ENCODE results near the gene MIGA1. TPM values are rescaled to one million over a fixed set of nuclear protein-coding genes. Genes with fewer than 3 reads are reported as not detected.

The MIGA1 gene
- total and polyA plus RNA-seq, 10 of the 15 experiments (the other 5 are each of a cell fraction or from before 2014, with no cell fraction given): 1.3 to 7.2 (median 4.2) TPM

GRCh38 chr1:77824079-77824478 is 44.6 kb downstream of the MIGA1 start:
- POLR2A ChIA-PET: interaction anchor here (0.7 kb wide), 1 partner anchor 28 kb away, joined by 3 read pairs; no protein-coding TSS in a partner anchor
- in situ Hi-C loops (cut with MboI): loop anchor here (10.0 kb wide), 1 partner anchor 291 kb away; no protein-coding TSS in a partner anchor

More at GRCh38 chr1:77824079-77824478, 44.6 kb downstream of the MIGA1 start:
- RAD21 ChIA-PET (ENCODE audit: unreplicated experiment): no interaction called here
- no peak overlapping the region for H2AFZ ChIP-seq (ENCODE audit: control insufficient read depth, low read depth, low read length)
- no peak overlapping the region for H3K27ac ChIP-seq (ENCODE audit: control insufficient read depth, insufficient read depth)
- 100% methylated on average over 2 of the region's 2 CpGs for WGBS (ENCODE audit: insufficient coverage, insufficient replicate concordance, low lambda C conversion rate, missing lambda C conversion rate)
- no peak overlapping the region for H3K4me3 ChIP-seq
- intact Hi-C loops (cut with micrococcal nuclease; ENCODE audit: unreplicated experiment): loop anchor here (2.0 kb wide), 1 partner anchor 291 kb away; no protein-coding TSS in a partner anchor
- H3K9ac ChIP-seq (ENCODE audit: control insufficient read depth, insufficient read depth, low read length): no peak overlapping the region
- SMC1A ChIA-PET (ENCODE audit: uncharacterized antibody, unreplicated experiment): interaction anchor here (1.0 to 1.1 kb wide), 2 partner anchors 9 to 78 kb away, joined by 3 read pairs; no protein-coding TSS in a partner anchor
- H3K4me2 ChIP-seq (ENCODE audit: control insufficient read depth, insufficient read depth): no peak overlapping the region
- no peaks in the 10 kb centered on the region for H3K27me3 ChIP-seq (replicated peaks in 1 of 2; ENCODE audit: control insufficient read depth in 2 of 2, insufficient read depth in 2 of 2, low read length in 1 of 2)
- no peaks in the 10 kb centered on the region; a peak in 1 of 4 replicates for H3K36me3 ChIP-seq (ENCODE audit: control insufficient read depth in 2 of 2, insufficient read depth in 2 of 2, low read length in 1 of 2)
- no peaks in the 10 kb centered on the region for H3K4me1 ChIP-seq (ENCODE audit: control insufficient read depth, insufficient read depth, low read length)
- FAIRE-seq (no peak), ATAC-seq (no peak), DNase-seq (ENCODE audit: low read depth, low spot score) (no peak)
- TF ChIP-seq ZSCAN29 (IDR thresholded peaks at IDR 0.05) (no peak), EGR1 (IDR thresholded peaks at IDR 0.05; ENCODE audit: borderline replicate concordance in 1 of 2, low read depth in 2 of 2, low read length in 2 of 2) (no peak), BACH1 (IDR thresholded peaks at IDR 0.05; ENCODE audit: borderline replicate concordance) (no peak), NFXL1 (IDR thresholded peaks at IDR 0.05; ENCODE audit: borderline replicate concordance) (no peak), NKRF (conservative IDR thresholded peaks at IDR 0.05) (no peak), REST (IDR thresholded peaks at IDR 0.05; ENCODE audit: low read depth, low read length) (no peak), NFYB (IDR thresholded peaks at IDR 0.05; ENCODE audit: insufficient read depth, low read depth, low read length) (no peak), TCF12 (IDR thresholded peaks at IDR 0.05; ENCODE audit: low read depth, low read length) (no peak), IRF5 (IDR thresholded peaks at IDR 0.05; ENCODE audit: borderline replicate concordance) (no peak), NR2C2 (IDR thresholded peaks at IDR 0.05; ENCODE audit: borderline replicate concordance, control insufficient read depth, insufficient read length, low read depth) (no peak), DPF2 (IDR thresholded peaks at IDR 0.05) (no peak), ETV6 (conservative IDR thresholded peaks at IDR 0.05 in 1 of 2, IDR thresholded peaks at IDR 0.05 in 1 of 2; ENCODE audit: borderline replicate concordance in 1 of 2, low read depth in 1 of 2) (no peak), PAX8 (IDR thresholded peaks at IDR 0.05) (no peak), ZZZ3 (IDR thresholded peaks at IDR 0.05; ENCODE audit: control insufficient read depth, insufficient read length, low read depth) (no peak), MTA2 (IDR thresholded peaks at IDR 0.05; ENCODE audit: low read depth) (no peak), KAT2A (conservative IDR thresholded peaks at IDR 0.05; ENCODE audit: control insufficient read depth, low read depth, low read length) (no peak)
- CTCF ChIA-PET: interaction anchor here (0.6 to 4.6 kb wide), 3 partner anchors 19 to 291 kb away, joined by 3 to 40 read pairs (median 4); no protein-coding TSS in a partner anchor
- no peaks in the 10 kb centered on the region for H3K9me3 ChIP-seq (replicated peaks; ENCODE audit: control insufficient read depth, insufficient read depth, low read length)
- no peaks in the 10 kb centered on the region for H4K20me1 ChIP-seq (ENCODE audit: control insufficient read depth, insufficient read depth)
- BruUV-seq (replicated peaks): no TSS peak
- no peaks in the 10 kb centered on the region for H3K79me2 ChIP-seq (ENCODE audit: control insufficient read depth, insufficient read depth, low read length)

All from GM12878 (cell line).